Peyer's patch (tissue), 4 donors: ENCODE measurements around the gene FAM222A. TPM values are rescaled to one million over a fixed set of nuclear protein-coding genes. Genes with fewer than 3 reads are reported as not detected.

Experiments used
- DNase-seq, 3 donors: peaks; one replicate each; pipeline ENCODE4 v3.0.0-alpha.2; 2017 to 2019
- H3K27ac ChIP-seq, 4 donors: fragments of 200-600 bp; sonication (generic); one replicate each; pipeline ENCODE4 v1.5.1; 2016 to 2019
- H3K27me3 ChIP-seq, 2 donors: fragments of 200-600 bp; sonication (generic); one replicate each; pipeline ENCODE4 v1.5.1; 2019
- H3K36me3 ChIP-seq, 3 donors: fragments of 200-600 bp; sonication (generic); one replicate each; pipeline ENCODE4 v1.5.1; 2016 to 2019
- H3K4me1 ChIP-seq, 4 donors: fragments of 200-600 bp; sonication (generic); one replicate each; pipeline ENCODE4 v1.5.1; 2016 to 2019
- H3K4me3 ChIP-seq, 4 donors: fragments of 200-600 bp; sonication (generic); 1 replicate in 3 of 4; 2 replicates in 1 of 4; pipeline ENCODE4 v1.5.1; 2016 to 2019; ENCODE audit warnings: mild to moderate bottlenecking in 1 of 4
- H3K9me3 ChIP-seq, 4 donors: fragments of 200-600 bp; sonication (generic); one replicate each; pipeline ENCODE4 v1.5.1; 2016 to 2019; ENCODE audit warnings: mild to moderate bottlenecking in 1 of 4
- CTCF ChIP-seq, 6 experiments: fragments of 450-650 bp in 4 of 6; fragments of 200-600 bp in 2 of 6; sonication (generic) in 1 of 6; IDR thresholded peaks; one replicate each; pipeline ENCODE4 v1.5.1; 2017 to 2019; ENCODE audit warnings: antibody characterized with exemption in 6 of 6, mild to moderate bottlenecking in 3 of 6, moderate library complexity in 1 of 6
- POLR2A ChIP-seq, 2 donors: fragments of 450-650 bp; IDR thresholded peaks; one replicate each; pipeline ENCODE4 v1.5.1; 2017; ENCODE audit warnings: antibody characterized with exemption in 2 of 2, mild to moderate bottlenecking in 2 of 2, moderate library complexity in 2 of 2
- total RNA-seq, 4 donors: library from RNA; depleted of rRNA; stranded (reverse); fragments of >200 nt; gene quantifications; one replicate each; pipeline ENCODE4 v1.1.0, GENCODE V29; 2016

Gene FAM222A
- total RNA-seq, 4 donors from 2014 or later: 3.9 to 26.1 (median 7.0) TPM

- Histone ChIP-seq H3K27me3 (no peaks in the 10 kb centered on the region), H3K27ac (no peak overlapping the region), H3K36me3 (no peaks in the 10 kb centered on the region), H3K4me1 (no peaks in the 10 kb centered on the region), H3K4me3 (no peak overlapping the region), H3K9me3 (peaks cover 0 to 5% (median 0%) of the 10 kb centered on the region in 4 donors)
- TF ChIP-seq CTCF (IDR thresholded peaks at IDR 0.05) (no peak), POLR2A (IDR thresholded peaks at IDR 0.05) (no peak)
- no peak for DNase-seq
Measured at GRCh38 chr12:109781668-109782325, 68.2 kb downstream of the FAM222A start.

DNA sequence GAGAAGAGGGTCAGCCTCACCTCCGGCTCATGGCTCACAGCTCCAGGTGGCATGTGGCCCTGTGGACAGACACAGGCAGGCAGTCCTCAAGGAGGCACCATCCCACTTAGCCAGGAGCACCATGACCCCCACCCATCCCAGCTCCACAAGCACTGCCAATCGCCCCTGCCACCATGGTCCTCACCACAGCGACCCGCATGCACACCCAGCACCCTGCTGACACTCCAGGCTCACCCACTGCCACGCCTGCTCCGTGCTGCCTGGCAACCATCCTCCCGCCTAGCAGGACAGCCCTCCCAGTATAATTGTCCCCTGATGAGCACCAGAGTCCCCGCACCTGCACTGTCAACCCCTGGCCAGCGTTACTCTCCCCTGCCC lies 68.7 kb downstream of the FAM222A start:
- DNase-seq: no peak
- peaks cover 0 to 5% (median 0%) of the 10 kb centered on the region in 4 donors for H3K9me3 ChIP-seq
- TF ChIP-seq POLR2A (IDR thresholded peaks at IDR 0.05): no peak
- TF ChIP-seq CTCF (IDR thresholded peaks at IDR 0.05): no peak
- no peak overlapping the region for H3K27ac ChIP-seq
- H3K36me3 ChIP-seq: no peaks in the 10 kb centered on the region
- H3K4me1 ChIP-seq: no peaks in the 10 kb centered on the region
- H3K27me3 ChIP-seq: no peaks in the 10 kb centered on the region
- no peak overlapping the region for H3K4me3 ChIP-seq

DNA sequence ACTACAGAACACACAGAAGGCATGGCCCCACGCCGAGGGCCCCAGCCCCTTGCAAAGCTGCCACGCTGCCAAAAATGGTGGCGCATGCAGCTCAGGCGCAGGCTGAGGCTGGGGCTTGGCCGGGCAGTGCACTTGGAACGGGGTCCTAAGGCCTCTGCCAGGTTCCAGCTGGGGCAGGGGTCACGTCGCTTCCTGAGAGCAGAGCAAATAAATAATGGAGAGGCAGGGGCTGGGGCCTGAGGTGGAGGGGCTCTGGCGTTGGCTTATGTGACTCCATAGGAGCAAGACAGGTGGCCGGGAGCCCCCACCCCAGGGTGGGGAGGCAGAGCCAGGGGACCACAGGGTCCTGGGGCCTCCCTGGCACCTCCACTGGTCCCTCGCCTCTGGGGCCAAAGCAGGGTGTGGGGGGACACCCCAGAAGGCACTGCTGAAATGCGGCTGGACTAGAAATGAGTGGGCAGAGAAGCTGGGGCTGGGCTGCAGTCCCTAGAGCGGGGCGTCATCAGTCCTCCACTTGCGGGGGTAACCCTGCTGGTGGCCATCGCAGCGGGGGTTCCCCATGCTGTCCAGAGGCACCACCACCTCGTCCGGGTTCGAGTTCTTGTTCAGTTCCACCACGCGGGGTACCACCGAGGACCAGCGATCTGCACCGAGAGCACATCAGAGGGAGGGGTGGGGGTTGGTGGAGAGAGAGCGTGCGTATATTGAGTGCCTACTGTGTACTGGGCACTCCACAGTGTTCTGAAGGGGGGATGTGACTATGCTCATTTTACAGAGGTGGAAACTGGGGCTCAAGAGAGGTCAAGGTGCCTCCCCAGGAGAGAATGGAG lies 69.7 kb downstream of the FAM222A start:
- DNase-seq: no peak
- H3K36me3 ChIP-seq: no peaks in the 10 kb centered on the region
- TF ChIP-seq CTCF (IDR thresholded peaks at IDR 0.05) (no peak), POLR2A (IDR thresholded peaks at IDR 0.05) (no peak)
- H3K4me1 ChIP-seq: no peaks in the 10 kb centered on the region
- peaks cover 0 to 5% (median 0%) of the 10 kb centered on the region in 4 donors for H3K9me3 ChIP-seq
- no peak overlapping the region for H3K4me3 ChIP-seq
- no peak overlapping the region for H3K27ac ChIP-seq
- H3K27me3 ChIP-seq: no peaks in the 10 kb centered on the region

DNA sequence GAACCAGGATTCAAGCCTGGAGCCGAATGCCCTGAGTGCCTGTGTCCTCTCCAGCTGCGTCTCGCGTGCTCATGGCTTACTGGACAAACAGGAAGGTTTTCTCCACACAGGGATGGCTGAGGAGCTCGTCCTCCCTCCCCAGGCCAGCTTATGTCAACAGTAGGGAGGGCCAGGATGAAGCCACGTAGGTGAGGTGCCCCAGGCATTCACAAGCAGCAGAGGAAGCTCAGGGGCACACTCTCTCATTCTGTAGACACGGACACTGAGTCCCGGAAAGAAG lies 70.3 kb downstream of the FAM222A start:
- H3K27ac ChIP-seq: no peak overlapping the region
- no peaks in the 10 kb centered on the region for H3K4me1 ChIP-seq
- DNase-seq: no peak
- H3K4me3 ChIP-seq: no peak overlapping the region
- H3K27me3 ChIP-seq: no peaks in the 10 kb centered on the region
- no peaks in the 10 kb centered on the region for H3K36me3 ChIP-seq
- TF ChIP-seq CTCF (IDR thresholded peaks at IDR 0.05): no peak
- no peak for TF ChIP-seq POLR2A (IDR thresholded peaks at IDR 0.05)
- H3K9me3 ChIP-seq: peaks cover 0 to 5% (median 0%) of the 10 kb centered on the region in 4 donors

DNA sequence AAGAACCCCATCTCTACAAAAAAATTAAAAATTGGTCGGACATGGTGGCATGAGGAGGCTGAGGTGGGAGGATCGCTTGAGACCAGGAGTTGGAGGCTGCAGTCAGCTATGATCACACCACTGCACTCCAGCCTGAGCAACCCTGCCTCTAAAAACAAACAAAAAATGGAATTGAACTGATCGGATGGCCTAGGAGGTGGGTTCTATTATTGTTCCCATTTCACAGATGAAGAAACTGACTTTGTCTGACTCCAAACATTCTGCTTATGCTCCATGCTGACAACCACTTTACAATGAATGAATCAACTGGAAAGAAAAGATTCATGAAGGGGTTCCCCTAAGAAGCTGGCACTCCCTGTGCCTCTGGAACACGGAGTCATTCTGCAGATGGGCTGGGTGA lies 72.2 kb downstream of the FAM222A start:
- Histone ChIP-seq H3K9me3 (peaks cover 0 to 5% (median 0%) of the 10 kb centered on the region in 4 donors), H3K36me3 (no peaks in the 10 kb centered on the region), H3K4me1 (no peaks in the 10 kb centered on the region), H3K27ac (no peak overlapping the region), H3K27me3 (no peaks in the 10 kb centered on the region), H3K4me3 (no peak overlapping the region)
- DNase-seq: no peak
- no peak for TF ChIP-seq POLR2A (IDR thresholded peaks at IDR 0.05)
- TF ChIP-seq CTCF (IDR thresholded peaks at IDR 0.05): no peak
